DLD1 (cell line): Measurements from ENCODE around the gene PLSCR2.
"Not testable (repeated sequence)": the region's sequence is repeated elsewhere in the genome, so short reads cannot be mapped to it uniquely, and the experiment has no call there.

Experiments
- in situ Hi-C: cut with HindIII; loops from 2 replicates; pipeline ENCODE4 v1.10.0; 2017; ENCODE audit warnings: low sequenced_read_pairs

PLSCR2 gene

GRCh38 chr3:146491303-146491702 lies 21.9 kb upstream of the PLSCR2 start:
- in situ Hi-C loops: no loop called here

GRCh38 chr3:146485297-146485696 lies 15.9 kb upstream of the PLSCR2 start:
- in situ Hi-C loops: no loop called here

GRCh38 chr3:146476094-146476740 lies 6.9 kb upstream of the PLSCR2 start:
- in situ Hi-C loops: no loop called here

GRCh38 chr3:146474976-146475375 lies 5.6 kb upstream of the PLSCR2 start:
- in situ Hi-C loops: not testable (repeated sequence)

- in situ Hi-C loops: no loop called here
Measured at GRCh38 chr3:146473726-146474125, 4.4 kb upstream of the PLSCR2 start.

- in situ Hi-C loops: no loop called here
Measured at GRCh38 chr3:146472611-146473010, 3.2 kb upstream of the PLSCR2 start.

GRCh38 chr3:146471012-146471411 lies 1.7 kb upstream of the PLSCR2 start:
- in situ Hi-C loops: no loop called here

- in situ Hi-C loops: no loop called here
Measured at GRCh38 chr3:146470425-146470990, 1.1 kb upstream of the PLSCR2 start.

- in situ Hi-C loops: no loop called here
Measured at GRCh38 chr3:146468671-146469149, 651 bp downstream of the PLSCR2 start.

GRCh38 chr3:146468234-146468633 lies 1.1 kb downstream of the PLSCR2 start:
- in situ Hi-C loops: no loop called here

GRCh38 chr3:146466604-146467003 lies 2.8 kb downstream of the PLSCR2 start:
- in situ Hi-C loops: no loop called here

- in situ Hi-C loops: no loop called here
Measured at GRCh38 chr3:146465693-146466465, 3.5 kb downstream of the PLSCR2 start.

- in situ Hi-C loops: no loop called here
Measured at GRCh38 chr3:146464783-146465182, 4.6 kb downstream of the PLSCR2 start.

GRCh38 chr3:146464005-146464595 lies 5.3 kb downstream of the PLSCR2 start:
- in situ Hi-C loops: no loop called here

- in situ Hi-C loops: no loop called here
Measured at GRCh38 chr3:146454796-146455195, 14.6 kb downstream of the PLSCR2 start.

GRCh38 chr3:146449613-146450012 lies 19.7 kb downstream of the PLSCR2 start:
- in situ Hi-C loops: no loop called here

- in situ Hi-C loops: no loop called here
Measured at GRCh38 chr3:146449076-146449475, 20.3 kb downstream of the PLSCR2 start.

GRCh38 chr3:146446026-146446425 lies 23.3 kb downstream of the PLSCR2 start:
- in situ Hi-C loops: no loop called here

GRCh38 chr3:146440310-146440709 lies 29.1 kb downstream of the PLSCR2 start:
- in situ Hi-C loops: not testable (repeated sequence)

GRCh38 chr3:146432066-146432465 lies 37.3 kb downstream of the PLSCR2 start:
- in situ Hi-C loops: no loop called here

GRCh38 chr3:146431240-146431639 lies 38.1 kb downstream of the PLSCR2 start:
- in situ Hi-C loops: no loop called here

GRCh38 chr3:146425341-146425740 lies 44.0 kb downstream of the PLSCR2 start:
- in situ Hi-C loops: no loop called here
